Right atrium auricular region (tissue), 2 donors: Measurements from ENCODE around the gene SELPLG. TPM values are rescaled to one million over a fixed set of nuclear protein-coding genes. Genes with fewer than 3 reads are reported as not detected.
A peak's percentile ranks its signal among the peaks of the same experiment; 100 is the strongest.
"Not testable (repeated sequence)": the region's sequence is repeated elsewhere in the genome, so short reads cannot be mapped to it uniquely, and the experiment has no call there.

Experiments
- DNase-seq: peaks from one replicate; pipeline ENCODE4 v3.0.0-alpha.2; 2019; ENCODE audit warnings: low spot score
- H3K27ac ChIP-seq, 2 donors: fragments of 200-600 bp; sonication (generic); 1 replicate in 1 of 2; 2 replicates in 1 of 2; pipeline ENCODE4 v1.5.1; 2016 to 2019
- H3K27me3 ChIP-seq, 2 donors: fragments of 200-600 bp; sonication (generic); one replicate each; pipeline versions ENCODE4 v1.5.1 to v1.6.0; 2017 to 2019
- H3K36me3 ChIP-seq: fragments of 200-600 bp; sonication (generic); one replicate; pipeline ENCODE4 v1.5.1; 2016
- H3K4me1 ChIP-seq, 2 donors: fragments of 200-600 bp; sonication (generic); one replicate each; pipeline versions ENCODE4 v1.5.1 to v1.6.0; 2017 to 2019
- H3K4me3 ChIP-seq, 2 donors: fragments of 200-600 bp; sonication (generic); 1 replicate in 1 of 2; 2 replicates in 1 of 2; pipeline ENCODE4 v1.5.1; 2017 to 2019; ENCODE audit warnings: mild to moderate bottlenecking in 1 of 2, moderate library complexity in 1 of 2
- H3K9me3 ChIP-seq, 2 donors: fragments of 200-600 bp; sonication (generic); one replicate each; pipeline ENCODE4 v1.5.1; 2019
- total RNA-seq, 2 donors: library from RNA; depleted of rRNA; stranded (reverse); fragments of >200 nt; gene quantifications; one replicate each; pipeline ENCODE4 v1.1.0, GENCODE V29; 2016
- TF ChIP-seq, protein P1 (sequence below), 2 donors: fragments of 200-600 bp; sonication (generic); IDR thresholded peaks; one replicate each; pipeline ENCODE4 v1.5.1; 2019; ENCODE audit warnings: antibody characterized with exemption in 2 of 2

The SELPLG gene
- total RNA-seq, 2 donors from 2014 or later: 3.7 to 7.7 TPM

DNA sequence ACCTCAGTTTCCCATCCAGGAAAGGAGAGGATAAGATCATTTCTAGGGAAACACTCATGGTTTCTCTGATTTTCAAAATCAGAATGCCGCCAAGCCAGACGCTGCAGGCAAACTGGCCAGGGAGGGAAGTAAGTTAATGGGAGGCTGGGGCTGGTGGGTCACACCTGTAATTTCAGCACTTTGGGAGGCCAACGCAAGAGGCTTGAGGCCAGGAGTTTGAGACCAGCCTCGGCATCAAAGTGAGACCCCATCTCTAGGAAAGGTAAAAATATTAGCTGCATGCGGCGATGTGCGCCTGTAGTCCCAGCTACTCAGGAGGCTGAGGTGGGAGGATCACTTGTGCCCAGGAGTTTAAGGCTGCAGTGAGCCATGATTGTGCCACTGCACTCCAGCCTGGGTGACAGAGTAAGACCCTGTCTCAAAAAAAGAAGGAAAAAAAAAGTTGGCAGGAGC, 587 bp downstream of the SELPLG start:
- peak overlapping the region in 1 of 2 donors; percentile 13 for H3K4me3 ChIP-seq
- TF ChIP-seq, protein P1, sequence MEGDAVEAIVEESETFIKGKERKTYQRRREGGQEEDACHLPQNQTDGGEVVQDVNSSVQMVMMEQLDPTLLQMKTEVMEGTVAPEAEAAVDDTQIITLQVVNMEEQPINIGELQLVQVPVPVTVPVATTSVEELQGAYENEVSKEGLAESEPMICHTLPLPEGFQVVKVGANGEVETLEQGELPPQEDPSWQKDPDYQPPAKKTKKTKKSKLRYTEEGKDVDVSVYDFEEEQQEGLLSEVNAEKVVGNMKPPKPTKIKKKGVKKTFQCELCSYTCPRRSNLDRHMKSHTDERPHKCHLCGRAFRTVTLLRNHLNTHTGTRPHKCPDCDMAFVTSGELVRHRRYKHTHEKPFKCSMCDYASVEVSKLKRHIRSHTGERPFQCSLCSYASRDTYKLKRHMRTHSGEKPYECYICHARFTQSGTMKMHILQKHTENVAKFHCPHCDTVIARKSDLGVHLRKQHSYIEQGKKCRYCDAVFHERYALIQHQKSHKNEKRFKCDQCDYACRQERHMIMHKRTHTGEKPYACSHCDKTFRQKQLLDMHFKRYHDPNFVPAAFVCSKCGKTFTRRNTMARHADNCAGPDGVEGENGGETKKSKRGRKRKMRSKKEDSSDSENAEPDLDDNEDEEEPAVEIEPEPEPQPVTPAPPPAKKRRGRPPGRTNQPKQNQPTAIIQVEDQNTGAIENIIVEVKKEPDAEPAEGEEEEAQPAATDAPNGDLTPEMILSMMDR (IDR thresholded peaks at IDR 0.05): no peak
- H3K27ac ChIP-seq: peak overlapping the region; percentile 23 to 40
- H3K36me3 ChIP-seq: no peaks in the 10 kb centered on the region
- H3K9me3 ChIP-seq: no peaks in the 10 kb centered on the region
- peaks cover 0 to 39% of the 10 kb centered on the region in 2 donors for H3K4me1 ChIP-seq
- no peak for DNase-seq
- no peaks in the 10 kb centered on the region for H3K27me3 ChIP-seq

DNA sequence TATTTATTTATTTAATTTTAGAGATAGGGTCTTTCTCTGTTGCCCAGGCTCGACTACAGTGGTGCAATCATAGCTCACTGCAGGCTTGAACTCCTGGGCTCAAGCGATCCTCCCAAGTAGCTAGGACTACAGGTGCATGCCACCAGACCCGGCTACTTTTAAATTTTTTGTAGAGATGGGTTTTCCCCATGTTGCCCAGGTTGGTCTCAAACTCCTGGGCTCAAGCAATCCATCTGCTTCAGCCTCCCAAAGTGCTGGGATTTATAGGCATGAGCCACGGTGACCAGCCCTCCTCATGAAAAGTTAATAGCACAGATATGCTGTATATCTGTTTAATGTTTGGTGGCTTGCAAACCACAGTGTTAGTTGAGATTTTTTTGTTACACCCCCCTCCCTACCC, 2.4 kb downstream of the SELPLG start:
- H3K36me3 ChIP-seq, H3K27me3 ChIP-seq, H3K9me3 ChIP-seq, DNase-seq, H3K27ac ChIP-seq, H3K4me3 ChIP-seq: not testable (repeated sequence)
- peaks cover 0 to 25% of the 10 kb centered on the region in 2 donors for H3K4me1 ChIP-seq

DNA sequence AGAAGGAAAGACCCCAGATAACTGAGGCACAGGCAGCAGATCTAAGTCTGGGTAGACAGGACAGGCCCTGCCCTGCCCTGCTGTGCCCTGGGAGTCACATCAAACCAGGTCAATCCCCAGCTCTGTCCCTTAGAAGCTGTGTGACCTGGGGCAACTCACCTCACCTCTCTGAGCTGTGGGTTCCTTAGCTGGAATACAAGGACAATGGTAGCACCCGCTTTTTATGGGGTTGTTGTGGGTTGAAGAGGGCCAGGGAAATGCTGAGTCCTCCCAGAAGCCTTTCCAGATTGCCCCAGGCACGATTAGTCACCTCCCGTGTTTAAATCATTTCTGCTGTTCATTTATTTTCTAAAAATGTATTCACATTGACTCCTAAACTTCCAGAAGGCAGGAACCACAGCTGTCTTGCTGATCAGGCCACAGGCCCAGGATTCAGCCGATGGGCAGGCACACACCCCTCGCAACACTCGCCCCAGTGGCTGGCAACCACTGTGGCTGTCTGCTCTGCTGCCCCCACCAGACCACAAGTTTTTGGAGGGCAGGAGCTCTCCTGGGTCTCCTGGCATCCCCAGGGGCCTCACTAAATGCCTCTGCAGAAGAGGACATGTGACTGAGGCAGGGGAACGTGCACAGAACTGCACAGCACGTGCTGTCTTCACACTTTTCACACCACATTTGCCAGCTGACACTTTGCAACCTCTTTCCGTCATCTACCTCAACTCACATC, 3.0 kb downstream of the SELPLG start:
- H3K27me3 ChIP-seq: no peaks in the 10 kb centered on the region
- no peak overlapping the region for H3K4me3 ChIP-seq
- peaks cover 0 to 25% of the 10 kb centered on the region in 2 donors for H3K4me1 ChIP-seq
- no peaks in the 10 kb centered on the region for H3K36me3 ChIP-seq
- no peak for DNase-seq
- H3K9me3 ChIP-seq: no peaks in the 10 kb centered on the region
- TF ChIP-seq, protein P1 (IDR thresholded peaks at IDR 0.05): no peak
- peak overlapping the region; percentile 41 to 46 for H3K27ac ChIP-seq

DNA sequence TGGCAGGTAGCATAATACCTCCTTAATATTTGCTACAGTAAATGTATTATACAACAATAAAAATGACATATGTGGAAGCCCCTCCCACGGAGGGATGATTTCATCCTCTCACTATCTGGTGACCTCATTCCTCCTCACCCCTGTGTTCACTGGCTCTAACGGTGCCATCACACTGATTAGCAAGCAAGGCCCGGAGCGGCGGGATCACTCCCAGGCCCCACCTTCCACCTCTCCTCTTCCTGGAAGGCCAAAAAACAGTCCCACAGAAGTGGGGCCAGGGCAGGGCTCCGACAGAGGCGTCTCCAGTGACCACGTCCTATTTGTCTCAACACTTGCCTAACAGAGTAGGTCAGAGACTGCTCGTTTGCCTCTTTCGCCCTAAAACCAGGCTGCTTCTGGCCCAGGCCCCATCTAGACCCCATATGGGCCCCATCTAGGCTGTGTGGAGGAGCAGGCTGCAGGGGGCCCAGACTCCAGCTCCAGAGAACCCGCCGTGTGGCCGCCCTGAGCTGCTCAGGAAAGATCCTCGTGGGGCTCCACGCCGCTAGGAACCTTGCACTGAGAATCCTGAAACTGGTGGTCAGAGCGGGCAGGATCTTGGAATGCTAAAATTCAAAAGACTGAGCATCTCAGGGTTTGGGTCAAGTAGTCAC, 3.7 kb downstream of the SELPLG start:
- no peaks in the 10 kb centered on the region for H3K36me3 ChIP-seq
- DNase-seq: peak; percentile 79
- H3K27ac ChIP-seq: peak overlapping the region; percentile 41 to 46
- H3K4me1 ChIP-seq: peaks cover 0 to 25% of the 10 kb centered on the region in 2 donors
- TF ChIP-seq, protein P1 (IDR thresholded peaks at IDR 0.05): no peak
- no peaks in the 10 kb centered on the region for H3K9me3 ChIP-seq
- H3K4me3 ChIP-seq: no peak overlapping the region
- no peaks in the 10 kb centered on the region for H3K27me3 ChIP-seq

DNA sequence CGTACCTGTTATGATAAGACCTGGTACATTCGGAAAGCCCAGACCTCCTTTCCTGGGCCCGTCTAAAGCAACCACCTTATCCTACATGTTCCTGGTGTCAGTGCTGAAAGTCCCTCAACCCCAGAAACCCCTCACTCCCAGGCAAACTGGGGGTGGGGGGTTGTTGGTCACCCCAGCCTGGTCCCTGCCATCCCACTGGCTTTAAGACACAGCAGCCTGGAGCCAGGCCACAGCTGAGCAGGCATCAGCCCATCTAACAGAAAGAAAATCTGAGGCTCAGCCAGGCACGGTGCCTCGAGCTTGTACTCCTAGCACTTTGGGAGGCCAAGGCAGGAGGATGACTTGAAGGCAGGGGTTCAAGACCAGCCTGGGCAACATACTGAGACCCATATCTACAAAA, 4.5 kb downstream of the SELPLG start:
- Histone ChIP-seq H3K27ac (peak overlapping the region; percentile 35 to 45), H3K4me1 (peaks cover 0 to 25% of the 10 kb centered on the region in 2 donors), H3K36me3 (no peaks in the 10 kb centered on the region), H3K9me3 (no peaks in the 10 kb centered on the region), H3K27me3 (no peaks in the 10 kb centered on the region), H3K4me3 (no peak overlapping the region)
- no peak for DNase-seq
- TF ChIP-seq, protein P1 (IDR thresholded peaks at IDR 0.05): no peak

DNA sequence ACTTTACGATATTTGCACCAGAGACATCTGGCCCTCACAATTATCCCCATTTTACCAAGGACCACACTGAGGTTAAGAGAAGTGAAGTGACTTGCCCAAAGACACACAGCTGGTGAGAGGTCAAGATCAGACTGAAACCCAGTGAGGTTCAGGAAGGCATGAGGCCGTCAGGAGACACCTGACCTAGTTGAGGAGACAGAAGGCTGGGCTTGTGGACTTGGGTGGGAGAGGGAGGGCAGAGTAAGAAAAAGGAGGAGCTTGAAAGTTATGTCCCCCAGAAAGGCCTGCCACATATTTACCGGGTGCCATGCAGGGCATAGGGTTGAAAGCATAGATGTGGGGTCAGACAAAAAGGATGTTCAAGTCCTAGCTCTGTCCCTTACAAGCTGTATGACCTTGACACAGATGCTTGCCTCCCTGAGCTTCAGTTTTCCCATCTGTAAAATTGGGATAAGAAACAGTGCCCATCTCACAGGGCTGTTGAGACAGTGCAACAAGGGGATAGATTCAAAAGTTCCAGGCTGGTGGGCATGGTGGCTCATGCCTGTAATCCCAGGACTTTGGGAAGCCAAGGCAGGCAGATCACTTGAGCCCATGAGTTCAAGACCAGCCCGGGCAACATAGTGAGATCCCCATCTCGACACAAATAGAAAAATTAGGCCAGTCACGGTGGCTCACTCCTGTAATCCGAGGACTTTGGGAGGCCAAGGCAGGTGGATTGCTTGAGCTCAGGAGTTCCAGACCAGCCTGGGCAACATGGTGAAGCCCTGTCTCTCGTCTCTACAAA, 6.4 kb downstream of the SELPLG start:
- DNase-seq: no peak
- TF ChIP-seq, protein P1 (IDR thresholded peaks at IDR 0.05): no peak
- H3K4me1 ChIP-seq: peaks cover 0 to 34% of the 10 kb centered on the region in 2 donors
- no peak overlapping the region for H3K4me3 ChIP-seq
- H3K36me3 ChIP-seq: no peaks in the 10 kb centered on the region
- H3K9me3 ChIP-seq: no peaks in the 10 kb centered on the region
- no peak overlapping the region for H3K27ac ChIP-seq
- H3K27me3 ChIP-seq: no peaks in the 10 kb centered on the region
